Activated CD4-positive, alpha-beta T cell treated with anti-CD3 and anti-CD28 coated beads, Interleukin-2, Interleukin-6, amounts not matched to agents 100 ng/mL and 50 ng/mL, durations not matched to agents 16 hours and 8 hours (primary cell): ENCODE results near the gene EXOC4.

Experiments
- DNase-seq: peaks from one replicate; pipeline ENCODE4 v3.0.0-alpha.2; 2020

EXOC4 gene

GRCh38 chr7:133434246-133434865 lies 181.5 kb downstream of the EXOC4 start:
- peak; percentile 16 for DNase-seq

GRCh38 chr7:133436014-133436428 lies 183.1 kb downstream of the EXOC4 start:
- no peak for DNase-seq

DNA sequence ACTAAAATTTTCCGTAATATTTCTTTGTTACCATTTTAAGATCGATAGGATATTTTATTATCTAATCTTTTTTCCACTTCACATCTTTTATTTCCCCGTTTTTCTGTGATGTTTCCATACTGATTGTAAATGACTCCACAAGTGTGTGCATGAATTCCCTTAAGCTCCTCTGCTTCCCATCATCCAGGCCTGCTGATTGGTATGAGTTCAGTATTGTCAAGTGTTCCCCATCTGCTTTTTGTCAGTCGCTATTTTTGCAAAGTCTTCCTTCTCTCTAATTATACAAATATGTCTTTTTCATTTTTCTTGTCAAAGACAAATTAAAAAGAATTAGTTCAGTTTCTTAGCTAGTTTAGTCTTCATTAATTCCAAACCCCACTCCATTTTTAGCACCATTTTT lies 184.7 kb downstream of the EXOC4 start:
- no peak for DNase-seq

- DNase-seq, result no peak
Observed at GRCh38 chr7:133442818-133443217, 189.9 kb downstream of the EXOC4 start.

DNA sequence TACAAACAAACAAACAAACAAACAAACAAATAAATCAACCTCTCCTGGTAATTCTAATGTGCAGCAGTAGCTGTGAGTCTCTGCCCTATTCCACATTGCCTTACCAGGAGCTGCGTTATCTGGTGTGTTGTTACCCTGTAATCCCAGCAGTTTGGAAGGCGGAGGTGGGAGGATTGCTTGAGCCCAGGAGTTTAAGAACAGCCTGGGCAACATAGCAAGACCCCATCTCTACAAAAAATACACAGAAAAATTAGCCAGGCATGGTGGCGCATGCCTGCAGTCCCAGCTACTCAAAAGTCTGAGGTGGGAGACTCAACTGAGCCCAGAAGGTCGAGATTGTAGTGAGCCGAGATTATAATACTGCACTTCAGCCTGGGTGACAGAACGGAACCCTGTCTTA lies 192.7 kb downstream of the EXOC4 start:
- DNase-seq, result no peak

DNA sequence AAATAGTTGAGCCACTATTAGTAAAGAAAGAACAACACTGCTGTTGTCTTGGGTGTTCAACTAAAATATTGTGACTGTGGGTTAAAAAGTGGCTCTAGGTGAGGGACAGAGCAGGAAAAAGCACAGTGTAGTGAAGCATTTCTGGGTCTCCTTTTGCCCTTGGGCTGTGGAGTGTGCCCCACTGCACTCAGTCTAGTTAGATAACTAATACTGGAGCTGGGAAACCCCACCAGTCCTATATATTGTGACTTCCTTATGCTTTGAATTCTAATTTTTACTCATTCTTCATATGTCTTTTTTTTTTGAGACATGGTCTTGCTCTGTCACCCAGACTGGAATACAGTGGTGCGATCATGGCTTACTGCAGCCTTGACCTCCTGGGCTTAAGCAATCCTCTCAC lies 195.1 kb downstream of the EXOC4 start:
- no peak for DNase-seq

DNA sequence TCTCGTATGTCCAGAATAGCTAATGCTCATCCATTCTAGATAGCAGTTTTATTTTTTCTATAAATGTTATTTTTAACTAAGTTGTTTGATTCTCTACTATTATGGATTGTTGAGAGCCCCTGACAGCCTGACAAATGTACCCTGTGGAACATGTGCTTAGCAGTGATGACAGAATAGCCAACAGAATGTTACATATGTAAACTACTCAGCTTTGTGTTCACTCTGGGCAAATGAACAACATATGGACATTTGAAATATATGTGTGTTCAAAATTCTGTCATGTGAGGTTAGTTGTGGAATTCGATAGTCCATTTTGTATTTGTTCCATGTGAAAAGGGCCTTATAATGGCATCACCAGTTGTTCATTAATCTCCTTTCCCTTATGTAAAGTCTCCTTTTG lies 199.7 kb downstream of the EXOC4 start:
- DNase-seq, result no peak

GRCh38 chr7:133458688-133459087 lies 205.8 kb downstream of the EXOC4 start:
- DNase-seq, result no peak

DNA sequence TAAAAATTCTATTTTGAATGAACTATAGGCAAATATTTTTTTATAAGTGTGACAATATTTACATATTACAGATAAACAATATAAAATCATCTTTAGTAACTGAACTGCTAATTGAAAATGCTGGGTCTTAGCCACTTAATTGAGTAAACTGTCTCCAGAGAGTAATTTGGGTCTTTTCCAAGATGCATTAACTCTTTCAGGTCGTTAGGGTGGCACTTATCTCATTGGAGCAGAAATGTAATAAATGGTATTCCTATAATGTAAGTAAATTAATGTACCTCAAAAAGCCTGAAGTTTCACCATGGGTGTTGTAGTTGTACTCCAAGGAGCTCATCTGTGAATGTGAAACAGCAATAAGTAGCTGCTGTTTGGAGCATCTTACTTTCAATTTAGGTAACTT lies 208.5 kb downstream of the EXOC4 start:
- DNase-seq, result no peak

GRCh38 chr7:133475655-133476054 lies 222.8 kb downstream of the EXOC4 start:
- DNase-seq, result no peak

GRCh38 chr7:133477791-133478190 lies 224.9 kb downstream of the EXOC4 start:
- DNase-seq, result no peak

DNA sequence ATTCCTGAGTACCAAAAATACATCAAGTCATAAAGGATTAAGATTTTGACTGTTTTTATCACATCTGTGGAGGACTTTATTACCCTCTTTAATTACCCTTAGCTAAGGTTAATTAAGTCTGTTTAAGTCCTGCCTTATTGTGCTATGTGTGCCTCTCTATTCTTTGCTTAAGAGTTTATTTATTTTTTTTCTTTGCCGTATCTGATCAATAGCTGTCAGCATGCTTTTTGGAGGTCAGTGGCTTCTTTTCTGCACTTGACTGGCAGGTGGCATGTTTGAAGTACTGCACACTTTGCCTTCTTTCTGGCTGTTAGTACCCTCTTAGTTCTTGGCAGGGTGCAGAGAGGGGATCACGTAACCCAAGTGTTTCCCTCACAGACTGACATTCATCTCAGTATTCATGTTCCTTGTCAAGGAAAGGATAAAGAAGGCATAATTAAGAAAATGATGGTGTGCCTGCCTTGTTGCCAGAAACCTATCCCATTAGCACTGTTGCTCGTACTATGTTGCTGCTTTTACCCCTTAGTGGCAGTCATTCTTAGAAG lies 225.8 kb downstream of the EXOC4 start:
- no peak for DNase-seq

- DNase-seq, result no peak
Observed at GRCh38 chr7:133479456-133480065, 226.7 kb downstream of the EXOC4 start.

DNA sequence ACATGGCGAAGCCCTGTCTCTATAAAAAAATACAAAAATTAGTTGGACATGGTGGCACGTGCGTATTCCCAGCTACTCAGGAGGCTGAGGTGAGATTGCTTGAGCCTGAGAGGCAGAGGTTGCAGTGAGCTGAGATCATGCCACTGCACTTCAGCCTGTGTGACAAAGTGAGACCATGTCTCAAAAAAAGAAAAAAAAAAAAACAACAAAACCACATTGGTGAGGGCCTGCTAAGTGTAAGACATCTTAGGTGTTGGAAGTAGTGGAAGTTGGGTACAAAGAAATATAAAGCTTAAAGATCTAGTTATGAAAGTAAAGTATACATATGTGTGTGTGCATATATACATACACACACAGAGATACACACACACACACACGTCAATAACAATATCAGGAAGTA lies 228.0 kb downstream of the EXOC4 start:
- DNase-seq, result no peak

- DNase-seq, result peak; percentile 13
Observed at GRCh38 chr7:133481676-133482075, 228.8 kb downstream of the EXOC4 start.

- no peak for DNase-seq
Observed at GRCh38 chr7:133482599-133482998, 229.7 kb downstream of the EXOC4 start.

GRCh38 chr7:133484086-133484485 lies 231.2 kb downstream of the EXOC4 start:
- peak; percentile 66 for DNase-seq

DNA sequence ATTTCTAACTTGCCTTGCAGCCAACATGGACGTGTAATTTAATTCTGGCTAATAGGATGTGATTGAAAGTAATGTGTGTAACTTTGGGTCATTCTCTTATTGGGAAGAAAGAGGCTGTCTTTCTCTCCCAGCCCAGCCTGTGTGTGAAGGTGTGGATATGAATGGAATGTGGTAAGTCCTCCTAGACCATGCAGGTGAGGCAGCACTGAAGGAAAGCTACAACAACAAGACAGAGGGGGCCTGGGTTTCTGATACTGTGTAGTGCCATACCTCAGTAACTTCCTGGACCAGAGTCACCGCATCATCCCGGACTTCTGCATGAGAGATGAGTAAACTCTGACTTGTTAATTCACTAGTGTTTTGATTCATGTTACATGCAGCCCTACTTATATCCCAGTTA lies 237.0 kb downstream of the EXOC4 start:
- peak; percentile 36 for DNase-seq

DNA sequence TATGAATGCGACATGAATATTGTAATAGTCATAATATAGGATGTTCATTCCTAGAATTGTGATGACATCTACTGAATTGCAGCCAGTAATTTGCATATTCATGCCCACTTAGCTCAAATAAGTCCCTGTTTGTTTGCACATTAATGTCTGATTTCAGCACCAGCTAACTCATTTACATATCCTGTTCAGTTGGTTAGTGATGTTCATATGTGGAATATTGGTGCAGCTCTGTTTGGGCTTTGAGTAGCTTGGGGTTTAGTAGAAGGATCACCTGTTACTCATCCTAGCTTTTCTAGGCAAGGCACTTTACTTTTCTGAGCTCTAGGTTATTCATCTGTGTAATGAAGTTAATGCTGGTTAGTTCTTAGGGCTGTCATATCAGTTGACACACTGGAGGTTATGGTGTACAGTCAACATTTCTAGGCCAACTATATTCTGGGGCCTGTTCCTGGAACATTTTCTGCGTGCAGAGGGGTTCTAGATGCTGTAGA lies 238.4 kb downstream of the EXOC4 start:
- peak; percentile 50 for DNase-seq

- DNase-seq, result peak; percentile 24
Observed at GRCh38 chr7:133491846-133492652, 239.2 kb downstream of the EXOC4 start.

- DNase-seq, result no peak
Observed at GRCh38 chr7:133497061-133497460, 244.2 kb downstream of the EXOC4 start.

GRCh38 chr7:133501771-133502170 lies 248.9 kb downstream of the EXOC4 start:
- DNase-seq, result no peak

DNA sequence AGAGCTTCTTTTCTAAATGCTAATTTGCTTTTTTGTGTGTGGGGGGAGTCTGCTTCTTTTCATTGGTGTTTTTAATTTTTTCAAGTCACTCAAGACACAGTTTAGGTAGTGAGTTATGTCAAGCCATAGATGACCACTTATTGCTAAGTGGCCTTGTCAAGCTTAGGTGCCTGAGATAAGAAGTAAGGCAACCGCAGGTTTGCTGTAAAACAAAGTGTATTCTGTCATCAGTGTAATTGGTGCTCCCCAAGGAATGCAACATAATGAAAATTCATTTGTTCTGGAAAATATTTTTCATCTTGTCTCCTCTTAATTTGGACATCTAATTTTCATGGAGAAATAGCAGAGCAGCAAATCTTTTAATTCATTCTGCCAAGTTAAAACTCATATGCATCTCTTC lies 249.6 kb downstream of the EXOC4 start:
- DNase-seq, result no peak

DNA sequence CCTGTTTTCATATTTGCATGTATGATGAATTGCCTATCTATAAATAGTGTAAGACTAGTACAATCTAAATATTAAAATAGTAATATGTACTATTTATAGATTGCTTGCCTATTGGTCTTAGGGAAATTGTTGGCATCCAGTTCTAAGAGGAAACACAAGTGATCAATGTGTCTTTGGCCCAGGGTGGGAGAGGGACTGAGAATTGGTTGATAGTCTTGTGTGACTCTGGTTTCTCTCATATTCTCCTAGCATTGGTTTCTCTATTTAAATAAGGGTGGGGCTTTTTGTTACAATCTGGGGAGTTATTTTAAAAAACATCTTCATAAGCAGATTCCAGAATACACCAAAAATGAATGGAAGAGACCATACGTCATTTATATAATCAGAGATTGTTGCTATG lies 250.1 kb downstream of the EXOC4 start:
- DNase-seq, result no peak
